ENCODE results near the gene EGR4.

- TF ChIP-seq CTCF (conservative IDR thresholded peaks at IDR 0.05; ENCODE audit: low read depth, low read length) (no peak), EZH2phosphoT487 (IDR thresholded peaks at IDR 0.05; ENCODE audit: borderline replicate concordance, low read length) (no peak), EZH2 (IDR thresholded peaks at IDR 0.05; ENCODE audit: low read length, unreplicated experiment) (no peak)
Measured at GRCh38 chr2:73269686-73270465, 23.5 kb downstream of the EGR4 start.
